SH-SY5Y (cell line): ENCODE data around the gene CCNJL.

Experiments
- GATA2 ChIP-seq: IDR thresholded peaks from 2 replicates; pipeline ENCODE4 v1.6.1; 2011; ENCODE audit warnings: mild to moderate bottlenecking, low read depth, low read length
- GATA3 ChIP-seq: IDR thresholded peaks from 2 replicates; pipeline ENCODE4 v1.6.1; 2011; ENCODE audit warnings: low read depth, mild to moderate bottlenecking, low read length, moderate library complexity

GRCh38 chr5:160252916-160253315 lies 59.4 kb downstream of the CCNJL start:
- TF ChIP-seq GATA2: no peak
- TF ChIP-seq GATA3: no peak
